Activated CD8-positive, alpha-beta memory T cell treated with anti-CD3 and anti-CD28 coated beads, Interleukin-2, amount 10 ng/mL, durations not matched to agents 7 days and 5 days (primary cell): ENCODE measurements around the gene AEBP1. TPM values are rescaled to one million over a fixed set of nuclear protein-coding genes. Genes with fewer than 3 reads are reported as not detected.

ENCODE experiments used
- ATAC-seq: fragments of 150-1000 bp; cut with Tn5 transposase; one replicate; pipeline ENCODE4 v1.10.0; 2021; ENCODE audit warnings: moderate library complexity
- CTCF ChIA-PET: fragments of 350-600 bp; sonication (Branson Sonifier 250); formaldehyde crosslinking; loops from one replicate; lab custom pipeline; 2021; ENCODE audit warnings: antibody characterized with exemption; lab: Charles Lee
- DNase-seq: peaks from one replicate; pipeline ENCODE4 v3.0.0-alpha.2; 2020
- H3K27ac Mint-ChIP-seq: one replicate; pipeline ENCODE4 v1.8.0; 2021; ENCODE audit warnings: mild to moderate bottlenecking, mixed read lengths
- H3K27me3 Mint-ChIP-seq: one replicate; pipeline ENCODE4 v1.8.0; 2021; ENCODE audit warnings: mixed read lengths
- H3K36me3 Mint-ChIP-seq: one replicate; pipeline ENCODE4 v1.8.0; 2021; ENCODE audit warnings: mild to moderate bottlenecking, mixed read lengths
- H3K4me1 Mint-ChIP-seq: one replicate; pipeline ENCODE4 v1.8.0; 2021; ENCODE audit warnings: mixed read lengths
- H3K4me3 Mint-ChIP-seq: one replicate; pipeline ENCODE4 v1.8.0; 2021; ENCODE audit warnings: mild to moderate bottlenecking, moderate library complexity, mixed read lengths
- H3K9me3 Mint-ChIP-seq: one replicate; pipeline ENCODE4 v1.8.0; 2022; ENCODE audit warnings: low read depth, mixed read lengths
- total RNA-seq, 2 experiments: library from RNA; stranded (reverse); gene quantifications; one replicate each; pipeline ENCODE4 v1.2.3, GENCODE V29; 2021

AEBP1 gene
- total RNA-seq, 2 experiments from 2014 or later: 4.0 to 6.6 TPM

DNA sequence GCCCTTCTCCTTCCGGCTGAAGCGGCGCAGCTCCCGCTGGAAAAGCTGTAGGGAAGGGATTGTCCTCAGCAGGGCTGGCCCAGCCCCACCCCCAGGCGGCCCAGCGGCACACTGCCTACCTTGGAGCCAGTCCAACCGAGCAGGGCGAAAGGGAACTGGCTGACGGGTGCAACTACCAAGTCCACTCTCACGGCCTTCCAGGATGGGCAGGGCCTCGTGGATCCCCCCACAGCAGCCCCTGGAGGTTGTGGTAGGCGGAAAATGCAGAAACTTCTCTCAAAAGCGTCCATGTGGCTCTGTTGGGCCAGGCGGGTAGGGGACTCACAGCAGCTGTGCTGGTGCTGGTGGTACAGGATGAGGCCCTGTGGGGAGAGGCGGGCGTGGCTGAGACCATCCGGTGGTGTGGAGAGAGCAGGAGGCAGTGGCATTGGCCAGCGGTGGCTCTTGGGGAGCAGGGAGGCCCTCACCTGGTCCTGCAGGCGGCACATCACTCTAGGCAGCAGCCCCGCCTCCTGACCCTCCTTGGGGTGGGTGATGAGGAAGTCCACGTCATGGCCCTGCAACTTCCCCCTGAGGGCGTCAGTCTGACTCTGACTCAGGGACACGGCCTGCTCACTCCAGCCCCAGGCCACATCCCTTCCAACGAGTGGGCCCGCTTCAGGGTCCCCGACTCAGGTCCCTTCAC, 30.3 kb upstream of the AEBP1 start:
- Mint-ChIP-seq H3K9me3 (no peaks in the 10 kb centered on the region), H3K4me3 (no peak overlapping the region), H3K36me3 (peaks cover 21% of the 10 kb centered on the region), H3K4me1 (peaks cover 23% of the 10 kb centered on the region), H3K27me3 (no peaks in the 10 kb centered on the region), H3K27ac (peak overlapping the region; percentile 63)
- CTCF ChIA-PET: no interaction called here
- ATAC-seq (peak; percentile 88), DNase-seq (peak; percentile 82)

DNA sequence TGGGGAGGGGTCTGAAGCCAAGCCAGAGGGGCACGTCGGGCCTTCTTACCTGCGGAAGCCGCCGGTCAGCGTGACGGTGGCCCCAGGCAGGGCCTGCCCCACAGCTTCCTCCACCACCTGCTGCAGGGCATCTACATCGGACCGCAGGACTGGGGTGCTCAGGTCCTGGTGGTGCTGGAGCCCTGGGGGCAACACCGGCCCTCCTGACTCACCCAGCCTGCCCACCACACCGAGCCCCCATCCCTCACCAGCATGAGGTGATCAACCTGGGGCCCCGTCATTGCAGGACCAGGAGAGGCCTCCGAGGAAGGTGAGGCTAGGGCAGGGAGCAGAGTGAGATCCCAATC, 29.8 kb upstream of the AEBP1 start:
- no peaks in the 10 kb centered on the region for H3K27me3 Mint-ChIP-seq
- peaks cover 25% of the 10 kb centered on the region for H3K36me3 Mint-ChIP-seq

DNA sequence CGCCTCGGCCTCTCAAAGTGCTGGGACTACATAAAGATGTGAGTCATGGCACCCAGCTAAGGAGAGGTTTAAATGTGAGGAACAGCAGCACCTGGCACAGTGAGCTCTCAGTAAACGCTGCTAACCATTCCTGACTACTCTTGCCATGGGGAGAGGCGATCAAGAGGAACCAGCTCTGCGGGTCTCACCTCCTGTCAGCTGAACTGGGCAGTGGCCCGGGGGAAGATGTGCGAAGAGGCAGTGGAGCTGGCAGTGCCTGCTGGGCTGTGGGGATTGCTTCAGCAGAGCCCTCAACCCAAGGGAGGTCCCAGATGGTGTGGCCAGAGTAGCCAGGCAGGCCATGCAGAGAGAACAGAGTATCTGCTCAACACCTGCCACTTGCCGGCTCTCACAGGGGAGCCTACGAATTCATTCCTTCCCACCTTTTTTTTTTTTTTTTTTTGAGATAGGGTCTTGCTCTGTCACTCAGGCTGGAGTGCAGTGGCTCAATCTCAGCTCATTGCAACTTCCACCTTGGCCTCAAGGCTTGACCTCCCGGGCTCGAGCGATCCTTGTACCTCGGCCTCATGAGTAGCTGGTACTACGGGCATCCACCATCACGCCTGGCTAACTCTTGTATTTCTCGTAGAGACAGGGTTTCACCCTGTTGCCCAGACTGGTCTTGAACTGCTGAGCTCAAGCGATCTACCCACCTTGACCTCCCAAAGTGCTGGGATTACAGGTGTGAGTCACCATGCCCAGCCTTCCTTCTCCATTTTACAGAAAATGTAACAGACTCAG, 28.7 kb upstream of the AEBP1 start:
- Mint-ChIP-seq H3K9me3 (no peaks in the 10 kb centered on the region), H3K27me3 (no peaks in the 10 kb centered on the region), H3K4me1 (peaks cover 36% of the 10 kb centered on the region), H3K27ac (no peak overlapping the region), H3K4me3 (no peak overlapping the region), H3K36me3 (peaks cover 25% of the 10 kb centered on the region)
- no peak for ATAC-seq
- no peak for DNase-seq
- CTCF ChIA-PET: interaction anchor here (0.7 to 0.8 kb wide), 2 partner anchors 9 to 121 kb away, joined by 3 read pairs; no protein-coding TSS in a partner anchor

More for the DNA sequence above, 29.8 kb upstream of the AEBP1 start:
- Mint-ChIP-seq H3K9me3 (no peaks in the 10 kb centered on the region), H3K27ac (peak overlapping the region; percentile 63), H3K4me3 (no peak overlapping the region), H3K4me1 (peaks cover 27% of the 10 kb centered on the region)
- no peak for ATAC-seq
- DNase-seq: no peak
- CTCF ChIA-PET: no interaction called here

DNA sequence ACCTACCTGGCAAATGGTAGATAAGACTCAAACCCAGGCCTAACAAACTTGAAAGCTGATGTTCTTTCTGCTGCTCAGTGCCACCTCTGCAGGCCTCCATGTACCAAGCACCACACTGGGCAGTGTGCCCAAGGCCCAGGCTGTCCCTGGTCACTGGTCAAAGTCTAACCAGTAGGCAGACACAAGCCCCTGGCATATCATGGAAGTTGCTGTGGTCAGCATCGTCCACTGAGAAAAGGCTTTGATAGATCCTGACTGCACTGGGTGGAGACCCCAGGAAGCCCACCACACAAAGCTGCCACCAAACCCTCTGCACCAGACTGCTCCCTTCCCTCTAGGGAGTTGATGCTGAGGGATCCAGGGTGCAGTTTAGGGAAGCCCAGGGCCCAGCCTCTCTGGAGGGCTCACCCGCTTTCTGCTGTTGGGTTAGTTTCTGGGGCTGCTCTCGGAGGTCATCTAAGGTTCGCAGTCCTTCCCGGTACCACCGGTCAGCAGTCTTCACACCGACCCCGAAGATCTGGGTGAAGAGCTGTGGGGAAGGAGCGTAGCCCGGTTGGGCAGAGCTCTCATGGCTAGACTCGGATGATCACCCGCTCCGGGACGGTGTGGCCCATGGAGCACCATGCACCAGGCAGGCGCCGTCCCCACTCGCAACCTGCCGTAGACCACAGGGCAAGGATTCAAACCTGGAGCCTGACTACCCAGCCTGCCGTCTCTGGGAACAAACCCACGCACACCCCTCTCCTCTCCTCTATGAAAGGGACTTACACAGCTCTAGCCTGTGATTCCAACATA, 27.8 kb upstream of the AEBP1 start:
- peaks cover 30% of the 10 kb centered on the region for H3K36me3 Mint-ChIP-seq
- DNase-seq (no peak), ATAC-seq (no peak)
- CTCF ChIA-PET: interaction anchor here (0.6 kb wide), 1 partner anchor 778 kb away, joined by 3 read pairs; no protein-coding TSS in a partner anchor
- H3K4me1 Mint-ChIP-seq: peaks cover 43% of the 10 kb centered on the region
- no peak overlapping the region for H3K27ac Mint-ChIP-seq
- no peaks in the 10 kb centered on the region for H3K9me3 Mint-ChIP-seq
- H3K27me3 Mint-ChIP-seq: no peaks in the 10 kb centered on the region
- no peak overlapping the region for H3K4me3 Mint-ChIP-seq

DNA sequence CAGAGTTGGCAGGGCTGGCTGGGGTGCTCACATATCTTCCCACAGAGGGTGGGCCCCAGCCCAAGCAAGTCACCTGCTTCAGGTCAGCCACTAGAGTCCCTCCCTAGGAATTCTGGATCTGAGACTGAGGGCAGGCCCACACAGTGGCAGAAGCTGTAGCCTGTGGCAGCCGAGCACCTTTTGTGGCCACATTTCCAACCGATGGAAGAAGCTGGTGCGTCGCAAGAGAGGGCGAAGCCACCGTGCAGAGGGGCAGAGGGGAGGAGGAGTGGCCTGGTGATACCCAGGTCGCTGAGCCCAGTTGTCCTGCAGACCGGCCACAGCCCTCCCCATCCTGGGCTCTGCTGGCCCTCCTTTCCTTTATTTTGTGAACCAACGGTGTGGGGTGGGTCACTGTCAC, 27.1 kb upstream of the AEBP1 start:
- no peak for DNase-seq
- Mint-ChIP-seq H3K9me3 (no peaks in the 10 kb centered on the region), H3K4me3 (no peak overlapping the region), H3K36me3 (peaks cover 30% of the 10 kb centered on the region), H3K27ac (no peak overlapping the region), H3K4me1 (peaks cover 47% of the 10 kb centered on the region), H3K27me3 (no peaks in the 10 kb centered on the region)
- CTCF ChIA-PET: interaction anchor here (0.6 kb wide), 1 partner anchor 777 kb away, joined by 3 read pairs; no protein-coding TSS in a partner anchor
- ATAC-seq: no peak

DNA sequence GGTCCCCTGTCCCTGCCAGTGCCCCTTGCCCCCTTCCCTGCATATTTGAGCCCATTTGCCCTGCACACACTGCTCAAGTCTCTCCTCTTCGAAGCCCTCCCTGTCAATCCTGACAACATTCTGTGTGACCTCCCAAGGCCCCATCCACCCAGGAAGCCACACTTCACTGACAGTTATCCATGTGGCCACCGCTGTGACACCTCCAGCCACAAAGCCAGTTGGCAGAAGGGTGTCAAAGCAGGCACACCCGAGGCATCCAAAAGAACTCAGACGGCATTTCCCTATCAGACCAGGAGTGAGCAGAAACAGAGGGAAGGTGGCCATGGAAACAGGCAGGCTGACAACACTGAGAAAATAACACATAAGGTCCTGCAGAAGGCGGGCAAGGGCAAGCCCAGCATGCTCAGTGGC, 26.5 kb upstream of the AEBP1 start:
- CTCF ChIA-PET: interaction anchor here (1.1 kb wide), 1 partner anchor 123 kb away, joined by 4 read pairs; the partner anchor contains the start of gene YKT6
- Mint-ChIP-seq H3K9me3 (no peaks in the 10 kb centered on the region), H3K36me3 (peaks cover 30% of the 10 kb centered on the region), H3K4me3 (no peak overlapping the region), H3K27ac (peak overlapping the region; percentile 34), H3K27me3 (no peaks in the 10 kb centered on the region), H3K4me1 (peaks cover 47% of the 10 kb centered on the region)
- DNase-seq (no peak), ATAC-seq (no peak)

DNA sequence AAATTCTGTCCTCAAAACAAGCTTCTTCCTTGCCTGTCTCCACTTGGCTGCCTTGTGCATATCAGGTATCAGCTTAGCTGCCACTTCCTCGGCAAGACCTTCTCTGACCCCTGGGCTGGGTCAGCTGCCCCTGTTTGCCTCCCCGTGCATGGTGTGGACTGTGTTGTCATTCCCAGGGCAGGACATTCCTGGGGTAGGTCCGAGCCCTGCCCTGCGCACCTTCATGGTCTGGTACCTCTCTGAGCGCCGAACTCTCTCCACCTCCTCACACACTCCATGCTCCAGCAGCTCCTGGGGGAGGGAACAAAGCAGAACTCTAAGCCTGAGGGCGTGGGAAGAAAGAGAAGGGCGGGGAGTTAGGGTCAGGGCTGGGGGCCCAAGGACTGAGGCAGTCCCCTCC, 25.6 kb upstream of the AEBP1 start:
- Mint-ChIP-seq H3K9me3 (no peaks in the 10 kb centered on the region), H3K27me3 (no peaks in the 10 kb centered on the region), H3K27ac (peak overlapping the region; percentile 34), H3K36me3 (peaks cover 30% of the 10 kb centered on the region), H3K4me3 (no peak overlapping the region), H3K4me1 (peaks cover 50% of the 10 kb centered on the region)
- no peak for ATAC-seq
- CTCF ChIA-PET: interaction anchor here (1.1 kb wide), 1 partner anchor 122 kb away, joined by 4 read pairs; the partner anchor contains the start of gene YKT6
- DNase-seq: no peak

DNA sequence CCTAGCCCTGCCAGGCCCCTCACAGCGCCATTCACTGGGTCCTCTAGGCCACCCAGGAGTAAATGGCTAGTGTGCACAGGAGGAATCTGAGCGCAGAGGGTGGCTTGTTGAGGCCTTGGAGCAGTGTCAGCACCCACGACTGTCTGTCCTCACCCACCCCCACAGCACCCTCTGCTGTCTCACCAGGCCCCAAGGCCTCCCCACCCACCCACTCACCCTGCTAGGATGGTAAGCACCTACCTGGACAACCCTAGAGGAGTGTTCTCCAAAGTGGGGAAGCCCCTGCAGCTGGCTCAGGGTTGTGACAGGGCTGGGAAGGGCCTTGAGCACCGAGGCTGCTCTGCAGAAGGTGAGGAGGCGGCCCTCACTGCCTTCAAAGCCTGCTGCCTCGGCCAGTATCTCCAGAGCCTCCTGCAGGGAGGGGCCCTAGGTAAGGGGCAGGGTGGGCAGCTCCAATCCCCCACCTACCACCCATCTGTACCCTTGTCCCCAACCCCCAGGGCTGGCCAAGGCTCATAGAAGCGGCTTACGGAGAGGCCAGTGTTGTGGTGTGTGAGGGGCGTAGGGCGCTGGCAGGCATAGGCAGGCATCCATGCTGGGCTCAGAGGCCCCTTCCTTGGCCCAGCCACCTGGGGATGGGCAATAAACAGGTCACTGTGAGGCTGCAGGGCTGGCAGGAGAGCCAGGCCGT, 24.7 kb upstream of the AEBP1 start:
- H3K4me3 Mint-ChIP-seq: no peak overlapping the region
- no peaks in the 10 kb centered on the region for H3K9me3 Mint-ChIP-seq
- CTCF ChIA-PET: no interaction called here
- H3K27me3 Mint-ChIP-seq: no peaks in the 10 kb centered on the region
- DNase-seq: no peak
- H3K4me1 Mint-ChIP-seq: peaks cover 45% of the 10 kb centered on the region
- no peak for ATAC-seq
- H3K27ac Mint-ChIP-seq: no peak overlapping the region
- peaks cover 28% of the 10 kb centered on the region for H3K36me3 Mint-ChIP-seq

DNA sequence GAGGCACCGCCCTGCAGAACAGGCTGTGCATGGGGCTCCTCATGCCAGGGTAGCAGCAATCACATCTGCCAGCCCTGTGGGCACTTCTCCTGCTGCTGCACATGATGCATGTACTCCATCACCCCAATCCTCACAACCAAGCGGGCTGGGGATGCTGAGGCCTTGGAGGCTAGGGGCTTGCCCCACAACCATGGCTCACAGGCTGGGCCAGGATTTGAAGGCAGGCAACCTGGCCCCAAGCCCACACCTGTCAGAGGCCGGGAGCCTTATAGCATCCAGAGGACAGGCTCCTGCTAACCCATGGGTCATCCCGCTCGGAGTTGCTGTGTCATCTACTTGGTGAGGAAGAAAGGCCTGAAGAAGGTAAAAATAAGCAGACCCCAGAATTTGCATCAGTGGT, 24.0 kb upstream of the AEBP1 start:
- no peaks in the 10 kb centered on the region for H3K9me3 Mint-ChIP-seq
- H3K4me1 Mint-ChIP-seq: peaks cover 45% of the 10 kb centered on the region
- no peak overlapping the region for H3K4me3 Mint-ChIP-seq
- DNase-seq: no peak
- peaks cover 28% of the 10 kb centered on the region for H3K36me3 Mint-ChIP-seq
- ATAC-seq: no peak
- H3K27me3 Mint-ChIP-seq: no peaks in the 10 kb centered on the region
- H3K27ac Mint-ChIP-seq: no peak overlapping the region
- CTCF ChIA-PET: interaction anchor here (1.7 to 2.0 kb wide), 3 partner anchors 60 to 122 kb away, joined by 4 to 9 read pairs (median 5); partner anchors contain the start of gene YKT6

DNA sequence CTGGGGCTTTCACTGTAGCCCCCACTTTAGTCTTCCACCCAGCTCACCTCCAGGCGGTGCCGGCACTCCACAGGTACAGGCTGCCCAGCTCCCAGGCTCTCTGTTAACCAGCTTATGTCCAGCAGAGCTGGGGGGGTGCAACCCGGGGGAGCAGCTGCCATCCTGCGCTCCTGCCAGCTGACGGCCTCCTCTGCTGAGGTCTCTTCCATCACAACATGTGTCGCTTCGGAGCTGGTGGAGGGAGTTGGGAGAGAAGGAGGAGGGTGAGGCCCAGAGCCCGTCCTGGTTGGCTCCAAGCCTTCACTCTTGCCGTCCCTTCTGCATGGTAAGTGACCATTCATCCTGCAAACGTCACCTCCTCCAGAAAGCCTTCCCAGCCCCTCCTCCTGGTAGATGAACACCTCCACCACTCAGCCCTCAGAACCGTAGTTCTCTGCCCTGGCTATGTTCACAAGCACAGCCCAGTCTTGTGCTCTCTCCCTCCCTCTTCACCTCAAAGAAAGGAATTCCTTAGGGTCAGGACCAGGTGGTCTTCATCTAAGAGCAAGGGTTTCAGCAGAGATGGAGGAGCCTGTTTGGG, 23.4 kb upstream of the AEBP1 start:
- H3K4me3 Mint-ChIP-seq: peak overlapping the region; percentile 89
- ATAC-seq: no peak
- H3K36me3 Mint-ChIP-seq: peaks cover 22% of the 10 kb centered on the region
- DNase-seq: no peak
- H3K9me3 Mint-ChIP-seq: no peaks in the 10 kb centered on the region
- CTCF ChIA-PET: interaction anchor here (0.7 to 2.0 kb wide), 8 partner anchors 8 to 485 kb away, joined by 3 to 9 read pairs (median 4); partner anchors contain the start of gene YKT6
- H3K4me1 Mint-ChIP-seq: peaks cover 45% of the 10 kb centered on the region
- H3K27me3 Mint-ChIP-seq: no peaks in the 10 kb centered on the region
- H3K27ac Mint-ChIP-seq: peak overlapping the region; percentile 95

DNA sequence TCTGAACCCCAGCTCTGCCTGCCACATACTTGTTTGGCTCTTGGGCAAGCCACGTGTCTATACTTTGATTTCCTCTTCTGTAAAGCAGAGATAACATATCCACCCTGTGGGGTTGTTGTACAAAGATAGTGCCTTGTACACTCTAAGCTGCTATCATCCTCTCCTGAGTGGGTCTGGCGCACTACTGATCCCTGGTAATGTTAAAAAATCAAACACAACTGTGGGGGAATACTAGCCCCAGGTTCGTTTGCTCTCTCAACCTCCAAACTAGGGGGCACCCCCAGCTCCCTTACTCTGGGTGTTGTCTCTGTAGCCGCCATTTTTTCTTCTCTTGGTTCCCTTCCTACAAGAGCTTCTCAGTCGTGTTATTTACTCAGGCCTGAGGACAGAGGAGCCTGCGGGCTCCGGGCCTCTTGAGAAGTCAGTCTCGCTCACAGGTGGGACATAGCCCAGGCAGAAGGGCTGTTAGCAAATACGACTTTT, 22.8 kb upstream of the AEBP1 start:
- H3K36me3 Mint-ChIP-seq: peaks cover 20% of the 10 kb centered on the region
- no peaks in the 10 kb centered on the region for H3K9me3 Mint-ChIP-seq
- ATAC-seq (no peak), DNase-seq (peak; percentile 70)
- H3K4me3 Mint-ChIP-seq: peak overlapping the region; percentile 89
- peak overlapping the region; percentile 95 for H3K27ac Mint-ChIP-seq
- H3K27me3 Mint-ChIP-seq: no peaks in the 10 kb centered on the region
- H3K4me1 Mint-ChIP-seq: peaks cover 45% of the 10 kb centered on the region
- CTCF ChIA-PET: interaction anchor here (0.7 to 2.0 kb wide), 10 partner anchors 9 to 484 kb away, joined by 3 to 9 read pairs (median 4); partner anchors contain the start of genes DBNL, POLD2 and YKT6

DNA sequence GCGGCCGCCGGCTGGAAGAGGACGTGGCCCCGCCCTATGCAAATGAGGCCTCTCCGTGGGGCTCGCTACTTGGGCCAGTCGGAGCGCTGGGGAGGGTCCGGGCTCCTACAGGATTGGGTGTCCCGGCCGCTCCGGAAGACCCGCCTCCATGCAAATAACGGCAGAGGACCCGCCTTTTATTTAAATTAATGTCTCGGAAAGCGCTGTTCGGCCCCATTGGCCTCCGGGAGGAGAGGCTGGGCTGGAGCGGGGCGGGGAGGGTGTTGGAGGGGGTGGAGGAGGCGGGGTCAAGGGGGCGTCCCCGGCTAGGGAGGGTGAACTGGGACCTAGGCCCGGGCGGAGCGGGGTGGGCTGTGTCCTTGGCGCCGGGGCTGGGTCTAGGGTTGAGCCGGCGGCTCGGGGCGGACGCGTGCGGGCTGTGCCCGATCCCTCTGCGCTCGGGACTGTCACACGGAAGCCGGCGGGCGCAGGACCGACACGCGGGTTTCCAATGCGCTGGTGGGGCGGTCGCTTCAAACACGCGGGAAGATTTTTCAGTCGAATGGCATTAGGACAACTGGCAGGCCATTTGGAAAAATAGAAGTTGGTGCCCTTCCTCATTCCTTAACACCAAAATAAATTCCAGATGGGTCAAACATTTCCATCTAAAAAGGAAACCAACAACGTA, 21.5 kb upstream of the AEBP1 start:
- ATAC-seq (peak; percentile 95), DNase-seq (peak; percentile 99)
- peaks cover 42% of the 10 kb centered on the region for H3K4me1 Mint-ChIP-seq
- CTCF ChIA-PET: no interaction called here
- peaks cover 18% of the 10 kb centered on the region for H3K36me3 Mint-ChIP-seq
- no peaks in the 10 kb centered on the region for H3K27me3 Mint-ChIP-seq
- peak overlapping the region; percentile 89 for H3K4me3 Mint-ChIP-seq
- H3K9me3 Mint-ChIP-seq: no peaks in the 10 kb centered on the region
- H3K27ac Mint-ChIP-seq: peak overlapping the region; percentile 67
